Activated CD4-positive, alpha-beta T cell treated with anti-CD3 and anti-CD28 coated beads, Interleukin-10, Interleukin-2, amounts not matched to agents 100 ng/mL and 50 ng/mL, durations not matched to agents 16 hours and 8 hours (primary cell): ENCODE measurements around the gene RASL10B.
"Not testable (repeated sequence)": the region's sequence is repeated elsewhere in the genome, so short reads cannot be mapped to it uniquely, and the experiment has no call there.

Experiments used
- DNase-seq: peaks from one replicate; pipeline ENCODE4 v3.0.0-alpha.2; 2020

RASL10B gene

DNA sequence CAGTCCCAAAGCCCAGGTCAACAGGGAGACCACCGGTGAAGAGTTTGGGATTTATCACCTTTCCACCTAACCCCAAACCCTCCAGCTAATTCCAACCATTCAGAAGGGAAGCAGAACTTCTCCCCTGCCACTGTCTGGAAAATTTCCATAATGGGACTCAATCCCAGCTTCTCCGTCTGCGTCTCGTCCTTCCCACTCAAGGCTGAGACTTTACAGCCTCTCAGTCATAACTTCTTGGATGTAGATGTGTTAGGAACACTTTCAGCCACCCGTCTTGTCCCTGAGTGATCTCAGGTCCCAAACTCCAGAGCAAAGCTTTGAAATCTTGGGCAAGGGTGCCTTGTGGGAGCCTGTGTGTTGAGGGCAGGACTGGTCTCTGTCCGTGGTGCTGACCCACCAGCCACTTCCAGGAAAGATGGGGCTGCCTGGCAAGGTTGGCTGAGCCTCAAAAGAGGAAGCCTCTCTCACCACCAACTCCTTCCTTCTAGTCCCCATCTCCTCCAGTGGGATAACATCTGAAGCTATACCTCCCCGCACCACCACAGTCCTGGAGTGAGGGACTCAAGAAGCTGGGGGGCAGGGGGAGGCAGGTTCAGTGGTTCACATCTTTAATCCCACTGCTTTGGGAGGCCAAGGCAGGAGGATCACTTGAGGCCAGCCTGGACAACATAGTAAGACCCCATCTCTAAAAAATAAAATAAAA, 12.3 kb downstream of the RASL10B start:
- DNase-seq = peak; percentile 23

DNA sequence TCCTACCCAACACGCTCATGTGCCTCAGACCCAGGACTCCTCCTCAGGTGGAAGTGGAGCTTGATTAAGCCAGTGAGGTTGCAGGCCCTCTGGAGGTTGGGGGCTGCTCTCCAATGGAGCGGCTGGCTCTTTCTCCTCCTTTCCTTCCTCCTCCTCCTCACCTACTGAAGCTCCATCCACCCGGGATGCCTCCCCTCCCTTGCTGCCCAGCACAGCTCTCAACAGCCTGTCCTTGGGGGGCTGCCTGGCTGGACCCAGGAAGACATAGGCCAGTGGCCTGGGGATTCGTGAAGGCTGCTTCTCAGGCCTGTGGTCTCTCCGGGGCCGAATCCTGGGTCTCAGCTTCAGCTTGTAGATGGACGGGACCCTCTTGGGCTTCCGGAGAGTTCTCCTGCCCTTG, 13.4 kb downstream of the RASL10B start:
- DNase-seq = no peak

DNA sequence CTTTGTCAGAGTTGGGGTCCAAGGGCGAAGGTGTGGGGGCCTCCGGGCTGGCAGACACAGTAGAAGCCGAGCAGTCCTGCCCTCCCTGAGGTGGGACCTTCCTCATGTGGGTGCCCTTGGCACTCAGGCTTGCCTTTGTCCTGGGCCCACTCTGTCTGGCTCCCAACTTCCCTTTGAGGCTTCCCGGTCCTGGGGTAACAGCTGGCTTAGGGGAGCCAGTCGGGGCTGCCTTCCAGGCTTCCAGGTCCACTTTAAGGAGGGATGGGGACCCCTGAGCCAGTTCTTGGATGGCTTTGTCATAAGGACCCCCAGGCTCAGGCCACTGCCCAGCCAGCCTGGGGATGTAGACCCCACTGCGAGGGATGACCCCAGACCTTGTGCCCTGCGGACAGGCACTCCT, 13.8 kb downstream of the RASL10B start:
- DNase-seq = no peak

DNA sequence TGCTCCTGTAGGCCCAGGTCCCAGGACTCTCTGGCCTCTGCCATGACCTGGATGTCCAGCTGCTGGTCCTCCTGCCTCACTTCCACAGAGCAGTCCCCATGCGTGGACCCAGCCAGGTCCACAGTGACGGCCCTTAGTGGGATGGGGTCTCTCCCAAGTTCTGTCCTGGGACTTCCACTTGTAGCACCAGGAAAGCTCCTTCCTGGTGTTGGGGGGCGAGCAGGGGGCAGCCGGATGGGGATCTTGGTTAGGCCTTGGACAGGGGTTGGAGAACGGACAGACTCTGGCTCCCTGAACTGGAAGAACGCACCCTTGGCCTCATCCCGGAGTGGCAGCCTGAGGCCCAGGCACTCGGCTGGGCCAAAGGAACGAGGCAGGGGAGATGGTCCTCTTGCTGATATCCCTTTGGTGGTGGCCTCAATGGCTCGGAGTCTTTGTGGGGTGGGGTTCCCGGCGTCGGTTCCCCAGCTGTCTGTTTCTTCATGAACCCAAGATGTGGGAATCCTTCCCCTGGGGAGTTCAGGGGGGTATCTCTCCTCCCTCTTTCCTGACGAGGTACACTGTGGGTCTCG, 14.4 kb downstream of the RASL10B start:
- DNase-seq = no peak

DNA sequence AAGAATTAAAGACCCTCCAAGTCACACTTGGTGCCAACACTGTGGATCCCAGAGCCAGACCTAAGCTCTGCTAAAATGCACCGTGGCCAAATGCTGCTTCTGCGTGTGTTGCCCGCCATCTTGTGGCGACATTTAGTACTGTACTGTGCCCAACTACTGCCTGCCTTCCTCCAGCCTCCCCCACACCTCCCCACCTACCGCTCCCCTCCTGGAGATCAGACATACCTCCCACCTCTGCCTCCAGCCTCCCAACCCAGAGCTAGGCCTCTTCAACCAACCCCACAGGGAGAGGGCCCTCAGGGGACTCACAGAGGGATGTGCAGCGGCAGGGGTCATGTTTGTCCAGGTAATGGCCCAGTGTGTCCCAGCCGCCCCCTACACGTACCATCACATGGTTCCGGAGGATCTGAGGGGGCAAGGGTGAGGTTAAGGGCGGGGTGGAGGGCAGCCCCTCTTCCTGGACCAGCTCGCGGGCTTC, 16.1 kb downstream of the RASL10B start:
- DNase-seq = peak; percentile 79

DNA sequence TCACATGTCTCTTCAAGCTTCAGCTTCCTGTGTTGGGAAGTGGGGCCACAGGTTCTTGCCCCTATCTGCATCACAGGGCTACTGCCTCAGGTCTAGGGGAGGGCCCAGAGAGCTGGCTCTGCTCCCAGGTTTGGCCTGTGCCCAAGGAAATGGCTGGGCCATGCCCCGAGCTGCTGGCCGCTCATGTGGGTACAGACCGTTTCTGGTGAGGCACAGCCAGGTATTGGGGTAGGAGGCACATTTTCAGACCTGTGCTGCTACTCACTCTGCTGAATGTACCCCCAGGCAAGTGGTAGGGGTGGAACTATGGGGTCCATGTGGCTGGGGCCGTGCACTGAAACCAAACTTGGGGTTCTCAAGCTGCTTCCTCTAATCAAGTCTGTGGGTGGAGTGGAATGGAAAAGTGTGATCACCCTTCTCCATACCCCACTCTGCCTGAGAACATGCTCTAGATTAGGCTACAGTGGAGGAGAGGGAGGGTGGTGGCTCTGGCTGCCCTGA, 17.0 kb downstream of the RASL10B start:
- DNase-seq = no peak

DNA sequence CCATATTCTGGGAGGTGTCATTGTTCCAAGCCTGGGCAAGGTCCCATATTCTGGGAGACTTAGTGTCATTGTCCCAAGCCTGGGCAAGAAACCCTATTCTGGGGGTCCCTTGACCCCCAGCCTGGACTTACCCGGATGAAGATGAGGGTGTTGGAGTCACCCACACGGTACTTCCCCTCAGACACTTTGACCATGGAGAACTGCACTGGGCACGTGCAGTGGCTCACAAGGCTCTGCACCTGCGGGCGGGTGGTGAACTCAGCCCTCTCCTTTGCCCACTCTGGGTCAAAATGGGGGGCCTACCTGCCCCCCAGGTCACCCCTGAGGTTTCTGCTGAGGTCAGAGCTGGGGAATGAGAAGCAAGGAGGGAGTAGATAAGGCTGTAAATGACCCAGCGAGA, 17.5 kb downstream of the RASL10B start:
- DNase-seq = no peak

DNA sequence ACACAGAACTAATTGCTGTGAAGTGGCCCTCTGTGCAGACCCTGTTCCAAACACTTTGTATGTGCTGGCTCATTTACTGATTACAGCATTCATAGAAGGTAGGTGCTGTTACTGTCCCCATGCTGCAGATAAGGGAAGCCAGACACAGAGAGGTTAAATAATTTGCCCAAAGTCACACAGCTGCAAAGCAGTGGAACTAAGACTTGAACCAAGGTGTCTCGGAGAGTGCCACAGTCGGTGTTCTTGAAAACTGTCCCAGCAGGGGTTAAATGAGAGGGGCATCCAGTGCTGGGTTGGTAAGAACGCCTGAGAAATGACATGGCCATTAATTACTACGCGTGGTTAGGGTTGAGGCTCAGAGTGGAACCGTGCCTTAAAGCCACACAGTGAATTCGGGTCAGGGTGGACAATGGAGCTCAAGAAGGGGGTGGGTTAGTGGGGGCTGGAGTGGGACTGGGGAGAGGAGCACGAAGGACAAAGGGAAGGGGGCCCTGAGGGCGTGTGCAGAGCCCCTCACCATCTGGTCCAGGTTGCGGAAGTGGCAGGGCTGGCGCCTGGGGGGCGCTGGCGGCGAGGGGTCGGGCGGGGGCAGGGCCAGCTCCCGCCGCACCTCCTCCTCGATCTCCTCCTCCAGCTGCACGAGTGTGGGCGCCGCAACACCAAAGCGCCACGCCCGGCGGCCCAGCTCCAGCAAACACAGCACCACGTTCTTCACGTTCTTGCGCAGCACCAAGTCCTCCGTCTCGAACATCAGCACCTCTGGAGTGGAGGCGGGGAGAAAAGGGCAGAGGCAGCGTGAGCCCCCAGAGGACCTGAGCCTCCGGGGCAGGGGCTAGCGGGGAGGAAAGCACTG, 18.3 kb downstream of the RASL10B start:
- DNase-seq = no peak

DNA sequence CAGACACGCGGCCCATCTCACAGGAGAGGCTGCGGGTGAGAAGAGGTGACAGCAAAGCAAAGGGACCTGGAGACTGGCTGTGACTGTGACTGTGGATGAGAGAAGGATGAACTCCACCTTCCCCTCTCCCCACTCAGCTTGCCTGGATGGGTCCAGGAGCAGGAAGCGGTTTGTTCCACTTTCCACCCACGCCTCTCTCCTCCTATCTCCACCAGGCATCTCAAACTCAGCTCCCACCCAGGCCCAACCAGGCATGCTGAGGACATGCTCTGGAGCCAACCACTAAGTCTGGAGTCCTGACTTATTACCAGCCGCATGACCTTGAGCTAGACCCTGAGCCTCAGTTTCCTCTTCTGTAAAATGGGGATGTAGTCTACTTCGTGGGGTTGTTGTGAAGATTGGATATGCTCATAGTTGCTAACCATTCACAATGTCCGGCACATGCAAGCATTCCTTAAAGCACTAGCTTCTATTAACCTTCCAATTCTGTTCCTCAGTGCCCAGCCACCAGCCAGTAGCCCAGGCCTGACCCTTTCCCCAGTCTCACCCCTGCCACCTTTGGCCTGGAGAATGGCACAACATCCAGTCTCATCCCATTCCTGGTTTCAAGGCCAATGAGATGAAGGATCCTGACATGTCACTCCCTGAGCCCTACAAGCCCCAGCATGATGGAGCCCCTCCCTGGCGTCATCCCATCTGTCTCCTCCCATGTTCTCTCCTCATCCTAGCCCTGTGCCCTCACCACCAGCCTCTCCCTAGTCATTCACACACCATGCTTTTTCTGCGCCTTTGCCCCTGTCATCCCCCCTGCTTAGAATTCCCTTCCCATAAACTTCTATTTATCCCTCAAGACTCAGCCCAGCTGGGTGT, 19.3 kb downstream of the RASL10B start:
- no peak for DNase-seq

DNA sequence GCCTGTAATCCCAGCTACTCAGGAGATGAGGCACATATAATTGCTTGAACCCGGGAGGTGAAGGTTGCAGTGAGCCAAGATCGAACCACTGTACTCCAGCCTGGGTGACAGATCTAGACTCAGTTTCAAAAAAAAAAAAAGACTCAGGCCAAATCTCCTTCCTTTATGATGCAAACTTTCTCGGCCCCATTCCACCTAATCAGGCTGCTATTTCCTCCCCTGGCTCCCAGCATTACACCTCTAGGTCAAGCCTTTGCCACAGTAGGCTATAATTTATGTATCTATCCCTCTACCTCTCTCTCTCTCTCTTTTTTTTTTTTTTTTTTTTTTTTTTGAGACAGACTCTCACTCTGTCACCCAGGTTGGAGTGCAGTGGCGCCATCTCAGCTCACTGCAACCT, 20.1 kb downstream of the RASL10B start:
- not testable (repeated sequence) for DNase-seq

DNA sequence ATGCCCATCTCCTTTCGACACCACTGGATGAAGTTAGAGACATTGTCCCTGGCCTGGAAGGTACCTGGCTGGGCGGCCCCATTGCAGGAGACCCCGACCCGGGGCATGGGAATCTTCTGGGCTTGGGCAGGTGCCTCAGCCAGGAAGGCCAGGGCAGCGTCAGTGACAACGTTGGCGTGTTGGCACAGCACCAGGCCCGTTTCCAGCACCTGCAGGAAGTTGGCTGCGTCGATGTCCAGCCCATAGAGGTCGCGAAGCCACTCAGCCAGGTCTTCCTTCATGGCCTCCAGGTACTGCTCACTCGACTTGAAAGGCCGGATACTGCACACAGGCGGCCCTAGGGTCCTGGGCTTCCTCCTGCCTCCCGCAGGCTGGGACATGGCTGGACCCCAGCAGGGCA, 21.0 kb downstream of the RASL10B start:
- no peak for DNase-seq

DNA sequence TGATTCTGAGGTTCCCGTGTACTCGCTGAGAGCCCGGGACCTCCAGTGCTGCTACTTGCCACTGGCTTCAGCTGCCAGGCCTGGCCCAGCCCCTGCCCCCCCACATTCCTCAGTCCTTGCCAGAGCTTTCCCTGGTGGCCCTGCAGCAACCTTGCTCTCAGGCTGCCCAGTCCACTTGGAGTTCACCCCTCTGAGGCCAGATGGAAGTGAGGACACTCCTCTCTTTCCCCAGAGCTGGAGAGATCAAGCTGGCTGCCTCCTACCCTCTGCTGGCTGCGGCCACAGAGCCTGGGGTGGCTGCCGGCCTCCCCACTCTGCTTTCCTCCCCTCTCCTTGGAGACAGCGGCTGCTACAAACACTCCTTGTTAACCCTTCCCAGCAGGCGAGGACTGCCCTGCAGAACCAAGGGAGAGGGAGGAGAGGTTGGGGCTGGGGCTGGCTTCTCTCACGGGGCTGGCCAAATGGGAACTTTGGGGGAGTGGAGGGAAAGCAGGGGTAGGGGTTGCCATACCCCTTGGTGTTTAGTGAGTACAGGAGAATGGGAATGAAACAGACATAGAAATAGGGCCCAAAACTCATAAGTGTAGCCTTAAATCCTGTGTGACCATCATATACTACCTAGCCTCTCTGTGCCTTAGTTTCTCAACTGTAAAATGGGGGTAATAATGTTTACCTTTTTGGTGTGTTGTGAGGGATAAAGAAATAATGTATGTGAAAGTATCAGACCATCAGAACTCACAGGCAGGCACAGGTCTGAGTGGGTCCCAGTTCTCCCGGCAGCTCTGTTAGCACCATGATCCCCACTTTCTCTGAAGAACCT, 21.7 kb downstream of the RASL10B start, which contains the start of gene GAS2L2:
Gene GAS2L2 (minus strand): TSS at position 295 of the 820 bp plus-strand sequence. CDS start 389 bp downstream, outside the sequence.
- DNase-seq = no peak

DNA sequence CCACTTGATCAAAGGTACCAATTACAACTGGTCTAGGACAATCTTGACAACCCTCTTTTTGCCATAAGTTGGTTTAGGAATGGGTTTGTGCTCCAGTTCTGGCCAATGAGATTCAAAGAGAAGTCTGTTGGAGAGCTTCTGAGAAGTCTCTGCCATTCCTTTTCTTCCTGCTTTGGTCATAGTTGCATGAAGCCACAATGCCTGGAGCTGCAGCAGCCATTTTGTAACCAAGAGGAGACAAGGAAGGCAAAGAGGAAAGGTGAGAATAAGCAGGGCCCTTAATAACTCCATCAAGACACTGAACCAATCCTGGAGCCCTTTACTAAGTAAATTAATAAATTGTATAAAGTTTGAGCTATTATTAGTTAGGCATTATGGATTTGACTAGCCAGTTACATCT, 25.8 kb downstream of the RASL10B start:
- DNase-seq = no peak

DNA sequence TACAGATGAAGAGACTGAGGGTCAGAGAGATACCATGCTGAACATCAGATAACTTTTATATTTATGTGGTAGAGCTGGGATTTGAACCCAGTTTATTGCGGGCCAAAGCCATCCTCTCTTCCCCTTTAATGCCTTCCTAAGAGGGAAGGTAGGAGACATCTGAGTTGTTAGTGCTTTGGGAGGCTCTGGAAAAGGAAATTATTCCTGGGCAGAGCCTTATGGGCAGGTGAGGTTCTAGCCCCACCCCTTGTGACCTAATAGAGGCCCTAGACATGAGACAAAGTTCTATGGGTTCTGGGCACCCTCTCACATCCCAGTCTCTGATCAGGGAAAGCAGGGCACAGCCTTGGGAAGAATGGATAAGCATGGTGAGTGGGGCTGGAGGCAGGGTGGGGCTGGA, 29.1 kb downstream of the RASL10B start, which contains the start of gene C17orf50:
Gene C17orf50 (plus strand): TSS at position 301 of the 400 bp plus-strand sequence. CDS start 55 bp downstream, at position 356.
- no peak for DNase-seq

DNA sequence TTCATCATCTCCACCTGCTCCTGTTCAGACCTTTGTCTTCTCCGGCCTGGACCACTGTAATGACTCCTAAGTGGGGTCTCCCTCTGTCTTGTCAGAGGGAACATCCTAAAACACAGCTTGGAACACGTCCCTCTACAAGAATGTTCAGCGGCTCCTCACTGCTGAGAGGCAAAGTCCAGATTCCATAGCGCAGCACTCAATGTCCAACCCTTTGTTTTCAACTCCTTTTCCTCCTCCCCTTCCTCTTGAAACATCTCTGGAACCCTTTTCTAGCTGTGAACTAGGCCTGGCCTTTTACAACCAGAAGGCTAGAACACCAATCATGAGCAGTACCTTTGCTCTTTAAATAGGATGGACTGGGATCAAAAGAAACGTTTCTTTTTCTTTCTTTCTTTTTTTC, 30.2 kb downstream of the RASL10B start:
- no peak for DNase-seq

DNA sequence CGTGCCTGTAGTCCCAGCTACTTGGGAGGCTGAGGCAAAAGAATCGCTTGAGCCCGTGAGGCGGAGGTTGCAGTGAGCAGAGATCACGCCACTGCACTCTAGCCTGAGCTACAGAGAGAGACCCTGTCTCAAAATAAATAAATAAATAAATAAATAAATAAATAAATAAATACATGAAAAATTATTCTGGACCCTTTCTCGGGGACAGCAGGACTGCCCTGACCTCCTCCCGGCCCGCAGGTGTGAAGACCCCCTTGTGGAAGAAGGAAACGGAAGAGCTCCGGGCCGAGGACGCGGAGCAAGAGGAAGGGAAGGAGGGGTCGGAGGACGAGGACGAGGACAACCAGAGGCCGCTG, 32.3 kb downstream of the RASL10B start:
- DNase-seq = no peak

DNA sequence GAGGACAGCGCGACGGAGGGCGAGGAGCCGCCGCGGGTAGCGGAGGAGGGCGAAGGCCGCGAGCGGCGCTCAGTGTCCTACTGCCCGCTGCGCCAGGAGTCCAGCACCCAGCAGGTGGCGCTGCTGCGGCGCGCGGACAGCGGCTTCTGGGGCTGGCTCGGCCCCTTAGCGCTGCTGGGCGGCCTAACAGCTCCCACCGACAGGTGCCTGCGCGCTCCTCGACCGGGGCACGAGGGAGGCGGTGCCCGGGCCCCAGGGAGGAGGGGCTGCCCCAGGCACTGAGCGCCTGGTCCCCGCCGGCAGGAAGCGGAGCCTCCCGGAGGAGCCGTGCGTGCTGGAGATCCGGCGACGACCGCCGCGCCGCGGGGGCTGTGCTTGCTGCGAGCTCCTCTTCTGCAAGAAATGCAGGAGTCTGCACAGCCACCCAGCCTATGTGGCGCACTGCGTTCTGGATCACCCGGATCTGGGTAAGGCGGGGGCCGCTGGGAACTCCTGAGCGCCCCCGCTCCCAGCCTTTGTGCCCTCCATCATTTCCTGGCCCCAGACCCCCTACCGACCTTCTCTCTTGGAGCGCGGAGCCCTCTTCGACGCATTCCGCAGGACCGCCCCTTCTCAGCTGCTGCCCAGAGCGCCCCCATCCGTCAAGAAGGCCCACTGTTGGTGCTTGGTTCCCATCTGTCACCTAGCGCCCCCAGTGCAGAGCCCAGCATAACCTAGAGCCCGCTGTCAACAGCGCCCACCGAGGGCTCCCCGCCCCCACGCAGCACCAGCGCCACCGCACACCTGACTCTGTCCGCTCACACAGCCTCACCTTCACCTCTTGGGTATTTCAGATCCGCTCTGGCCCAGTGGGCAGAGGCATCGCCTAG, 32.9 kb downstream of the RASL10B start:
- DNase-seq = peak; percentile 94

DNA sequence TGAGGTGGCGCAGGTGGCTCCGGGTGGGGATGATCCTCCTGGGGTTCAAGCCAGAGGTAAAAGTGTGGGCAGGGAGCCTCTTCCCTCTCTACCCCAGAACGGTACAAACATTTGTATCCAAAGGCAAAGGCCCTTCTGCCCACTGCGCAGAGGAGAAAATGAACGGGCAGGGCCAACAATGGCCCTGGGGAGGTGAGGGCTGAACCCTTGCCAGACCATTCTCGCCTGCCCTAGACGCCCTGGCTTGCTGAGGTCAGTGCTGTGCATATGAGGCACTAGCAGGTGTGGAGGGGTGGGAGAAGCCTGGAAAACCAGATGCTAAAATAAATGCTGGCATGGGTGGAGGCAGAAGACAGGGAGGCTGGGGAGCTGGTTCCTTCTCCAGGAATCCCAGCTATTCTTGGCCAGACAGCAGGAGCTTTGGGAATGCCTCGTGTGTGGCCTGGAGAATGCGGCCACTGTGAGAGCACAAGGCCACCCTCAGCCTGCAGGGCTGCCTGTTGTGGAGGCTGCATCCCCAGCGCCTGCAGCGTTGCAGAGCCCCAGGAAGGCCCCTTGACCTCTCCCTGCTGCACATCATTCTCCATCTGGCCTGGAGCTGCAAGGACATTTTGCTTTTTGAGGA, 33.8 kb downstream of the RASL10B start:
- DNase-seq = no peak

DNA sequence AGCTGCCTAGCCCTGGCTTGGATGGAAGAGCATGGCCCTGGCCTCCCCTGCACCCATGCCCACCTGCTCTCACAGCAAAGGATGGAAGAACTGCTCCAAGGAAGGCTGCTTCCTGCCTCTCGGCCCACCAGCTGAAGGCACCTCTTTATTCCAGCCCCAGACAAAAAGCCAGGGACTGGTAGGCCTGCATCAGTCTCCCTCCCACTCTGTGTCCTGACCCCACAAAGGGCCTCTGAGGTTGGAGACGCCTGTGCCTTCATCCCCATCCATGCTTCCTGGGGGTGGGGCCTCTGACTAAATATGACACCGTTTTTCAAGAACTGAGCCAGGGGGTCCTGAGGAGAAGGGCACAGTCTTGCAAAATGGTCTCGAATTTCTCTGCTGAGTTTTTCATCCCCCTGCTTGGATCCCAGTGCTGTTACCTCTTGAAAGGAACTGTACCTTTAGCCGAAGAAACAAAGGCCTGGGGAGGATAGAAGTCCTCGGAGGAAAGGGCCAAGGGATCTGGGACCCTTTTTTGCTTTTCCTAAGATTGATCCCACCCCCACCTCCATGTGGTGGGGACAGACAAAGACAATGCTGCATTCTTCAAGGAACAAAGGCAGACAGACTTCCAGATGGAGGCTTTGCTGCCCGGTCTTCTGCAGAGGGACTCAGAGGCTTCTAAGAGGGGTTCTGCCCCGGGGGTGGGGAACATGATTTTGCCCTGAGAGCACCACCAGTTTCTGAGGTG, 34.5 kb downstream of the RASL10B start:
- no peak for DNase-seq
